Activated CD4-positive, alpha-beta T cell treated with anti-CD3 and anti-CD28 coated beads, Interleukin-2, amount 50 U/mL, for 24 hours (primary cell): ENCODE data around the gene PNRC2.

Experiments used
- DNase-seq, 2 donors: peaks; one replicate each; pipeline ENCODE4 v3.0.0-alpha.2; 2020; ENCODE audit warnings: low read depth in 1 of 2, low spot score in 1 of 2

The PNRC2 gene

GRCh38 chr1:23959461-23960290 is at the start of gene PNRC2:
PNRC2 (plus strand) TSS chr1:23959828; CDS start chr1:23961458, 1,630 bp downstream.
- DNase-seq: peak; percentile 92 to 95

- DNase-seq: no peak
Observed at GRCh38 chr1:23910144-23910543, 49.5 kb upstream of the PNRC2 start.

- no peak for DNase-seq
Observed at GRCh38 chr1:23910553-23911246, 48.9 kb upstream of the PNRC2 start.

- no peak for DNase-seq
Observed at GRCh38 chr1:23911921-23912320, 47.7 kb upstream of the PNRC2 start.

GRCh38 chr1:23913212-23913880 is 46.3 kb upstream of the PNRC2 start, which contains the start of gene CNR2:
CNR2 (minus strand) TSS chr1:23913362; CDS start chr1:23875617, 37,745 bp downstream.
- no peak for DNase-seq

GRCh38 chr1:23914921-23915320 is 44.7 kb upstream of the PNRC2 start:
- DNase-seq: no peak

GRCh38 chr1:23915466-23915865 is 44.2 kb upstream of the PNRC2 start:
- DNase-seq: no peak

- DNase-seq: peak in 1 of 2 donors; percentile 27
Observed at GRCh38 chr1:23916209-23917131, 43.2 kb upstream of the PNRC2 start.

GRCh38 chr1:23922321-23922943 is 37.2 kb upstream of the PNRC2 start:
- DNase-seq: no peak

GRCh38 chr1:23923592-23924499 is 35.8 kb upstream of the PNRC2 start:
- no peak for DNase-seq

- no peak for DNase-seq
Observed at GRCh38 chr1:23924601-23925000, 35.0 kb upstream of the PNRC2 start.

- no peak for DNase-seq
Observed at GRCh38 chr1:23925279-23925678, 34.3 kb upstream of the PNRC2 start.

- DNase-seq: no peak
Observed at GRCh38 chr1:23927097-23927496, 32.5 kb upstream of the PNRC2 start.

GRCh38 chr1:23928789-23929188 is 30.8 kb upstream of the PNRC2 start:
- no peak for DNase-seq

- no peak for DNase-seq
Observed at GRCh38 chr1:23930270-23930669, 29.4 kb upstream of the PNRC2 start.

GRCh38 chr1:23930861-23931490 is 28.7 kb upstream of the PNRC2 start:
- DNase-seq: no peak

GRCh38 chr1:23931491-23931880 is 28.1 kb upstream of the PNRC2 start:
- no peak for DNase-seq

- DNase-seq: no peak
Observed at GRCh38 chr1:23936481-23937176, 23.0 kb upstream of the PNRC2 start.
